Keratinocyte (primary cell): ENCODE results near the gene KNL1. TPM values are rescaled to one million over a fixed set of nuclear protein-coding genes. Genes with fewer than 3 reads are reported as not detected.
"Not testable (repeated sequence)": the region's sequence is repeated elsewhere in the genome, so short reads cannot be mapped to it uniquely, and the experiment has no call there.

Experiments used
- DNase-seq: peaks from one replicate; pipeline ENCODE4 v3.0.0-alpha.2; 2011; ENCODE audit warnings: low read depth, missing footprints, low spot score
- FAIRE-seq: peaks from 2 replicates; lab custom pipeline; 2011; peaks lifted over from hg19 to GRCh38; lab: Jason Lieb, UNC
- H2AFZ ChIP-seq: 2 replicates; pipeline ENCODE4 v1.6.0; 2012; ENCODE audit warnings: low read length, control low read depth, inconsistent platforms; ENCODE audit not compliant: control insufficient read depth
- H3K27ac ChIP-seq: 2 replicates; pipeline ENCODE4 v1.5.1; 2011; ENCODE audit warnings: low read length; ENCODE audit not compliant: control insufficient read depth, insufficient read depth
- H3K27me3 ChIP-seq: 3 replicates; pipeline ENCODE4 v1.6.0; 2011; ENCODE audit warnings: low read length; ENCODE audit not compliant: control insufficient read depth, insufficient read depth; ENCODE audit errors: extremely low read depth
- H3K36me3 ChIP-seq, 2 experiments: 2 replicates in 1 of 2; 3 replicates in 1 of 2; pipeline ENCODE4 v1.5.1; 2011; ENCODE audit warnings: low read length in 2 of 2, mild to moderate bottlenecking in 1 of 2; ENCODE audit not compliant: control insufficient read depth in 2 of 2, insufficient read depth in 2 of 2; ENCODE audit errors: extremely low read depth in 1 of 2
- H3K4me1 ChIP-seq: 3 replicates; pipeline ENCODE4 v1.5.1; 2011; ENCODE audit warnings: low read length; ENCODE audit not compliant: control insufficient read depth, insufficient read depth; ENCODE audit errors: extremely low read depth
- H3K4me2 ChIP-seq: 3 replicates; pipeline ENCODE4 v1.6.0; 2011; ENCODE audit warnings: low read depth, low read length; ENCODE audit not compliant: control insufficient read depth, insufficient read depth; ENCODE audit errors: extremely low read depth
- H3K4me3 ChIP-seq, 3 experiments: fragments of 200-600 bp in 1 of 3; sonication (generic) in 1 of 3; 2 replicates in 2 of 3; 3 replicates in 1 of 3; pipeline ENCODE4 v1.5.1; 2011 to 2016; ENCODE audit warnings: low read length in 3 of 3, mild to moderate bottlenecking in 3 of 3, control low read depth in 2 of 3, inconsistent platforms in 1 of 3, low read depth in 1 of 3, mixed read lengths in 1 of 3, mixed run types in 1 of 3, moderate library complexity in 1 of 3; ENCODE audit not compliant: control insufficient read depth in 2 of 3, insufficient read depth in 2 of 3; ENCODE audit errors: extremely low read depth in 1 of 3
- H3K79me2 ChIP-seq: 2 replicates; pipeline ENCODE4 v1.6.0; 2012; ENCODE audit warnings: low read length; ENCODE audit not compliant: control insufficient read depth, insufficient read depth
- H3K9ac ChIP-seq: 3 replicates; pipeline ENCODE4 v1.6.0; 2011; ENCODE audit warnings: low read length; ENCODE audit not compliant: control insufficient read depth, insufficient read depth; ENCODE audit errors: extremely low read depth
- H3K9me1 ChIP-seq: 3 replicates; pipeline ENCODE4 v1.6.0; 2011; ENCODE audit warnings: low read length; ENCODE audit not compliant: control insufficient read depth, insufficient read depth; ENCODE audit errors: extremely low read depth
- H3K9me3 ChIP-seq: 2 replicates; pipeline ENCODE4 v1.5.1; 2012; ENCODE audit warnings: low read depth, low read length; ENCODE audit not compliant: control insufficient read depth
- H4K20me1 ChIP-seq: 3 replicates; pipeline ENCODE4 v1.6.0; 2011; ENCODE audit warnings: low read length; ENCODE audit not compliant: control insufficient read depth, insufficient read depth; ENCODE audit errors: extremely low read depth
- EZH2 ChIP-seq: IDR thresholded peaks from one replicate; pipeline ENCODE4 v1.6.1; 2012; ENCODE audit warnings: inconsistent platforms, mild to moderate bottlenecking, low read length, moderate library complexity
- dilution Hi-C: fragments of 300-500 bp; cut with MboI; formaldehyde crosslinking; loops from one replicate; pipeline ENCODE4 v1.7.0; 2020; ENCODE audit warnings: low sequenced_read_pairs; ENCODE audit not compliant: extremely low pct_ligation_motif_present
- polyA plus RNA-seq, 5 experiments: library from polyadenylated mRNA; depleted of rRNA in 3 of 5; stranded (reverse) in 3 of 5; stranded (forward) in 1 of 5; unstranded in 1 of 5; fragments of >200 nt; gene quantifications; 1 replicate in 1 of 5; 2 replicates in 3 of 5; 3 replicates in 1 of 5; pipeline versions ENCODE4 v1.2.1 to v1.2.3, GENCODE V29; 2011 to 2012; ENCODE audit warnings: missing spikeins in 2 of 5, low read depth in 1 of 5, low replicate concordance in 1 of 5
- TF ChIP-seq, protein P1 (sequence below), 3 experiments: IDR thresholded peaks in 1 of 3; conservative IDR thresholded peaks in 1 of 3; optimal IDR thresholded peaks in 1 of 3; 2 replicates in 2 of 3; 3 replicates in 1 of 3; pipeline versions ENCODE3 to v1.5.1; 2011; ENCODE audit warnings: low read length in 3 of 3, mild to moderate bottlenecking in 3 of 3, moderate library complexity in 2 of 3, control low read depth in 1 of 3, inconsistent platforms in 1 of 3; ENCODE audit not compliant: insufficient read depth in 2 of 3; ENCODE audit errors: extremely low read depth in 1 of 3

KNL1 gene
- polyA plus RNA-seq, 1 donor (not counting 4 experiments of a cell fraction or from before 2014, with no cell fraction given) = 6.9 TPM

DNA sequence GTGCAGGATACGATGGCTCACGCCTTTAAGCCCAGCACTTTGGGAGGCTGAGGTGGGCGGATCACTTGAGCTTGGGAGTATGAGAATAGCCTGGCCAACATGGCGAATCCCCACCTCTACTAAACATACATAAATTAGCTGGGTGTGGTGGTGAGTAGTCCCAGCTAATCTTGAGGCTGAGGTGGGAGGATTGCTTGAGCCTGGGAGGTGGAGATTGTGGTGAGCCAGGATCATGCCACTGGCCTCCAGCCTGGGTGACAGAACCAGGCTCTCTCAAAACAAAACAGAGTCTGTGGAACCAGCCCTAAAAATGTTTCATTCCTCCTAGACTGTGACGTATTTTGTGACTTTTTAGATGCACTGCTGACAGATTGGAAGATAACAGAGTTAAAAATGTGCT is 66.6 kb downstream of the KNL1 start:
- DNase-seq (no peak), FAIRE-seq (no peak)
- Histone ChIP-seq H3K27me3 (no peaks in the 10 kb centered on the region), H3K4me3 (no peak overlapping the region), H3K9me3 (no peaks in the 10 kb centered on the region), H4K20me1 (no peaks in the 10 kb centered on the region), H3K27ac (no peak overlapping the region), H3K4me2 (no peak overlapping the region), H3K9ac (no peak overlapping the region), H3K4me1 (no peaks in the 10 kb centered on the region), H2AFZ (no peak overlapping the region), H3K79me2 (no peaks in the 10 kb centered on the region), H3K36me3 (peaks cover 1 to 14% of the 10 kb centered on the region in 2 experiments), H3K9me1 (no peaks in the 10 kb centered on the region)
- TF ChIP-seq, protein P1, sequence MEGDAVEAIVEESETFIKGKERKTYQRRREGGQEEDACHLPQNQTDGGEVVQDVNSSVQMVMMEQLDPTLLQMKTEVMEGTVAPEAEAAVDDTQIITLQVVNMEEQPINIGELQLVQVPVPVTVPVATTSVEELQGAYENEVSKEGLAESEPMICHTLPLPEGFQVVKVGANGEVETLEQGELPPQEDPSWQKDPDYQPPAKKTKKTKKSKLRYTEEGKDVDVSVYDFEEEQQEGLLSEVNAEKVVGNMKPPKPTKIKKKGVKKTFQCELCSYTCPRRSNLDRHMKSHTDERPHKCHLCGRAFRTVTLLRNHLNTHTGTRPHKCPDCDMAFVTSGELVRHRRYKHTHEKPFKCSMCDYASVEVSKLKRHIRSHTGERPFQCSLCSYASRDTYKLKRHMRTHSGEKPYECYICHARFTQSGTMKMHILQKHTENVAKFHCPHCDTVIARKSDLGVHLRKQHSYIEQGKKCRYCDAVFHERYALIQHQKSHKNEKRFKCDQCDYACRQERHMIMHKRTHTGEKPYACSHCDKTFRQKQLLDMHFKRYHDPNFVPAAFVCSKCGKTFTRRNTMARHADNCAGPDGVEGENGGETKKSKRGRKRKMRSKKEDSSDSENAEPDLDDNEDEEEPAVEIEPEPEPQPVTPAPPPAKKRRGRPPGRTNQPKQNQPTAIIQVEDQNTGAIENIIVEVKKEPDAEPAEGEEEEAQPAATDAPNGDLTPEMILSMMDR (optimal IDR thresholded peaks at IDR 0.05 in 1 of 3, IDR thresholded peaks at IDR 0.05 in 1 of 3, conservative IDR thresholded peaks at IDR 0.05 in 1 of 3; ENCODE audit: extremely low read depth in 1 of 3, insufficient read depth in 2 of 3, low read length in 3 of 3) = no peak
- TF ChIP-seq EZH2 = no peak
- dilution Hi-C loops = no loop called here

DNA sequence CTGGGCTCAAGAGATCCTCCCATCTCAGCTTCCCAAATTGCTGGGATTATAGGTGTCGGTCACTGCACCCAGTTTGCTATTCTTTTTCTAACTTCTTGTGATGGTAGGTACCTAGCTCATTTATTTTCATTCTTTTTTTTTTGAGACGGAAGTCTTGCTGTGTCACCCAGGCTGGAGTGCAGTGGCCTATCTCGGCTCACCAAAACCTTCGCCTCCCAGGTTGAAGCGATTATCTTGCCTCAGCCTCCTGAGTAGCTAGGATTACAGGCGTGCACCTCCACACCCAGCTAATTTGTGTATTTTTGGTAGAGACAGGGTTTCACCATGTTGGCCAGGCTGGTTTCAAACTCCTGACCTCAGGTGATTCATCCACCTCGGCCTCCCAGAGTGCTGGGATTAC is 70.9 kb downstream of the KNL1 start:
- FAIRE-seq = no peak
- Histone ChIP-seq H3K27me3 (no peaks in the 10 kb centered on the region), H3K9me1 (no peaks in the 10 kb centered on the region), H3K9me3 (no peaks in the 10 kb centered on the region), H3K27ac (no peak overlapping the region), H2AFZ (no peak overlapping the region), H3K79me2 (no peaks in the 10 kb centered on the region), H3K4me1 (no peaks in the 10 kb centered on the region), H3K4me2 (no peak overlapping the region), H3K36me3 (peaks cover 1 to 8% of the 10 kb centered on the region in 2 experiments), H3K4me3 (no peak overlapping the region), H3K9ac (no peak overlapping the region), H4K20me1 (no peaks in the 10 kb centered on the region)
- DNase-seq = no peak
- TF ChIP-seq, protein P1 (optimal IDR thresholded peaks at IDR 0.05 in 1 of 3, IDR thresholded peaks at IDR 0.05 in 1 of 3, conservative IDR thresholded peaks at IDR 0.05 in 1 of 3; ENCODE audit: extremely low read depth in 1 of 3, insufficient read depth in 2 of 3, low read length in 3 of 3) = no peak
- TF ChIP-seq EZH2 = no peak
- dilution Hi-C loops = no loop called here

DNA sequence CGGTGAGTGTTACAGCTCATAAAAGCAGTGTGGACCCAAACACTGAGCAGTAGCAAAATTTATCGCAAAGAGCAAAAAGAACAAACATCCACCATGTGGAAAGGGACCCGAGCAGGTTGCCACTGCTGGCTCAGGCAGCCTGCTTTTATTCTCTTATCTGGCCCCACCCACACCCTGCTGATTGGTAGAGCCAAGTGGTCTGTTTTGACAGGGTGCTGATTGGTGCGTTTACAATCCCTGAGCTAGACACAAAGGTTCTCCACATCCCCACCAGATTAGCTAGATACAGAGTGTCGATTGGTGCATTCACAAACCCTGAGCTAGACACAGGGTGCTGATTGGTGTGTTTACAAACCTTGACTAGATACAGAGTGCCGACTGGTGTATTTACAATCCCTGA is 82.2 kb downstream of the KNL1 start:
- H2AFZ ChIP-seq, H3K9ac ChIP-seq, H3K4me1 ChIP-seq, H3K9me1 ChIP-seq, H3K36me3 ChIP-seq, H3K27me3 ChIP-seq, H3K79me2 ChIP-seq, H3K4me2 ChIP-seq, H3K4me3 ChIP-seq, FAIRE-seq, dilution Hi-C loops, H3K9me3 ChIP-seq, H4K20me1 ChIP-seq, H3K27ac ChIP-seq, DNase-seq: not testable (repeated sequence)

DNA sequence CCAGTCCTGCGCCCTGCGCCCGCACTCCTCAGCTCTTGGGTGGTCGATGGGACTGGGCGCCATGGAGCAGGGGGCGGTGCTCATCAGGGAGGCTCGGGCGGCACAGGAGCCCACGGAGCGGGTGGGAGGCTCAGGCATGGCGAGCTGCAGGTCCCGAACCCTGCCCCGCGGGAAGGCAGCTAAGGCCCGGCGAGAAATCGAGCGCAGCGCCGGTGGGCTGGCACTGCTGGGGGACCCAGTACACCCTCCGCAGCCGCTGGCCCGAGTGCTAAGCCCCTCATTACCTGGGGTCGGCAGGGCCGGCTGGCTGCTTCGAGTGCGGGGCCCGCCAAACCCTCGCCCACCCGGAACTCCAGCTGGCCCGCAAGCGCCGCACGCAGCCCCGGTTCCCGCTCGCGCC is 82.9 kb downstream of the KNL1 start:
- H3K4me2 ChIP-seq, H2AFZ ChIP-seq, H3K9me3 ChIP-seq, H4K20me1 ChIP-seq, H3K4me3 ChIP-seq, H3K9me1 ChIP-seq, DNase-seq, FAIRE-seq, H3K9ac ChIP-seq, H3K27ac ChIP-seq, dilution Hi-C loops, H3K36me3 ChIP-seq, H3K27me3 ChIP-seq, H3K4me1 ChIP-seq, H3K79me2 ChIP-seq: not testable (repeated sequence)
